Pancreas (tissue), 10 donors: ENCODE results near the gene CD180. TPM values are rescaled to one million over a fixed set of nuclear protein-coding genes. Genes with fewer than 3 reads are reported as not detected.

Experiments used
- ATAC-seq, 4 donors: fragments of 200-7000 bp; cut with Tn5 transposase; one replicate each; pipeline versions ENCODE4 v1.8.0 to v1.9.1; 2020; ENCODE audit warnings: mild to moderate bottlenecking in 4 of 4, moderate library complexity in 4 of 4
- DNase-seq, 6 donors: peaks; one replicate each; pipeline ENCODE4 v3.0.0-alpha.2; 2020
- FAIRE-seq: peaks from 2 replicates; lab custom pipeline; 2012; peaks lifted over from hg19 to GRCh38; lab: Jason Lieb, UNC
- H3K27ac ChIP-seq, 4 donors: fragments of 200-600 bp; sonication (generic); 1 replicate in 3 of 4; 2 replicates in 1 of 4; pipeline versions ENCODE4 v1.5.0 to v1.8.0; 2020
- H3K27me3 ChIP-seq, 4 donors: fragments of 200-600 bp; one replicate each; pipeline ENCODE4 v1.8.0; 2021
- H3K36me3 ChIP-seq, 3 donors: fragments of 200-600 bp; sonication (generic) in 1 of 3; one replicate each; pipeline versions ENCODE4 v1.5.0 to v1.8.0; 2020 to 2021
- H3K4me1 ChIP-seq, 3 donors: fragments of 200-600 bp; one replicate each; pipeline ENCODE4 v1.8.0; 2021
- H3K4me3 ChIP-seq, 4 donors: fragments of 200-600 bp; sonication (generic) in 2 of 4; one replicate each; pipeline versions ENCODE4 v1.5.0 to v1.8.0; 2020 to 2021
- H3K9me3 ChIP-seq, 4 donors: fragments of 200-600 bp; one replicate each; pipeline ENCODE4 v1.8.0; 2021
- WGBS, 2 donors: extraction: QIAGEN DNeasy Blood & Tissue Kit; methylation state at CpG; one replicate each; pipeline ENCODE4 v1.1.7; 2013; 5-methylcytosine and 5-hydroxymethylcytosine counted together
- intact Hi-C, 3 donors: fragments of 100-400 bp; cut with DNase I; formaldehyde crosslinking; loops; one replicate each; pipeline versions ENCODE4 v1.11.1 to v1.14.2; 2022
- polyA plus RNA-seq, 2 donors: library from polyadenylated mRNA; stranded (reverse); fragments of 200-250 nt; gene quantifications; one replicate each; pipeline ENCODE4 v1.2.3, GENCODE V29; 2013
- total RNA-seq, 6 donors: library from RNA; stranded (reverse); fragmentation: NEBNext Ultra II Directional in 4 of 6; extraction: Animal tissue kit (Norgen Biotek cat#: 25700) in 4 of 6; gene quantifications; one replicate each; pipeline versions ENCODE4 v1.2.1 to v1.2.4, GENCODE V29; 2021 to 2023
- TF ChIP-seq, protein P1 (sequence below), 4 donors: fragments of 200-600 bp; sonication (generic) in 3 of 4; IDR thresholded peaks; one replicate each; pipeline versions ENCODE4 v1.5.0 to v1.8.0; 2021; ENCODE audit warnings: antibody characterized with exemption in 4 of 4
- donor health status: healthy with polysubstance abuse.
- donor health status: DM: no; HTN: no; CAD: no; lungs with moderate emphysema.
- donor health status: DM: no; HTN: no; CAD: no.
- donor health status: control.
- donor health status: control.
- donor health status: Bipolar disorder and iron deficiency.
- donor health status: DM: yes; HTN: yes; CAD: no.
- donor health status: DM: no; HTN: no; CAD: no.
- donor health status: DM: no; HTN: no; CAD: no.
- donor health status: DM: yes; HTN: yes; CAD: no.

Gene CD180
- total and polyA plus RNA-seq, 8 donors, result 0.04 to 2.9 (median 0.10) TPM

DNA sequence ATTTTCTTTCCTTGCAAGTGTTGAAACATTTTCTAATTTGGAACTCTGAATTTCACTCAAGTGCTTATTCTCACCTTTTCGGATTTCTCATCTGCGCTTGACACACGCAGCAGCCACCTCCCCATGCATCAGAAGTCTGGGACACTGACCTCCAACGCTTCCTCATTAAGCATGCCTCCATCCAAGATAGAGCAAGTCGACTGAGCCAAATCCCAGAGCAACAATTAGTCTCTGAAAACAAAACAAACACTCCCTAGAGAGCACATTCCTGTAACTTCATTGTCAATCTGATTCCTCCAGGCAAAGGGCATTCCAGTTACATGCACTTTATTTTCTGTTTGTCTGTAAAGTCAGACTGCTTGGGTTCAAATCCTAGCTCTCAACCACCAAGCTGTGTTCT lies 5.7 kb downstream of the CD180 start:
- no peaks in the 10 kb centered on the region for H3K9me3 ChIP-seq
- H3K4me1 ChIP-seq, result no peaks in the 10 kb centered on the region
- DNase-seq (no peak), ATAC-seq (no peak), FAIRE-seq (no peak)
- no peaks in the 10 kb centered on the region for H3K27me3 ChIP-seq
- 63 to 65% methylated on average over 5 of the region's 5 CpGs for WGBS, 2 donors
- TF ChIP-seq, protein P1, sequence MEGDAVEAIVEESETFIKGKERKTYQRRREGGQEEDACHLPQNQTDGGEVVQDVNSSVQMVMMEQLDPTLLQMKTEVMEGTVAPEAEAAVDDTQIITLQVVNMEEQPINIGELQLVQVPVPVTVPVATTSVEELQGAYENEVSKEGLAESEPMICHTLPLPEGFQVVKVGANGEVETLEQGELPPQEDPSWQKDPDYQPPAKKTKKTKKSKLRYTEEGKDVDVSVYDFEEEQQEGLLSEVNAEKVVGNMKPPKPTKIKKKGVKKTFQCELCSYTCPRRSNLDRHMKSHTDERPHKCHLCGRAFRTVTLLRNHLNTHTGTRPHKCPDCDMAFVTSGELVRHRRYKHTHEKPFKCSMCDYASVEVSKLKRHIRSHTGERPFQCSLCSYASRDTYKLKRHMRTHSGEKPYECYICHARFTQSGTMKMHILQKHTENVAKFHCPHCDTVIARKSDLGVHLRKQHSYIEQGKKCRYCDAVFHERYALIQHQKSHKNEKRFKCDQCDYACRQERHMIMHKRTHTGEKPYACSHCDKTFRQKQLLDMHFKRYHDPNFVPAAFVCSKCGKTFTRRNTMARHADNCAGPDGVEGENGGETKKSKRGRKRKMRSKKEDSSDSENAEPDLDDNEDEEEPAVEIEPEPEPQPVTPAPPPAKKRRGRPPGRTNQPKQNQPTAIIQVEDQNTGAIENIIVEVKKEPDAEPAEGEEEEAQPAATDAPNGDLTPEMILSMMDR (IDR thresholded peaks at IDR 0.05), result no peak
- H3K27ac ChIP-seq, result no peak overlapping the region
- H3K4me3 ChIP-seq, result no peak overlapping the region
- intact Hi-C loops, result no loop called here
- no peaks in the 10 kb centered on the region for H3K36me3 ChIP-seq

GRCh38 chr5:67190410-67190809 lies 6.2 kb downstream of the CD180 start:
- no peaks in the 10 kb centered on the region for H3K4me1 ChIP-seq
- FAIRE-seq (no peak), DNase-seq (no peak), ATAC-seq (no peak)
- no peak overlapping the region for H3K4me3 ChIP-seq
- no peaks in the 10 kb centered on the region for H3K36me3 ChIP-seq
- no peaks in the 10 kb centered on the region for H3K27me3 ChIP-seq
- 75 to 76% methylated on average over 4 of the region's 4 CpGs for whole genome bisulfite sequencing, 2 donors
- intact Hi-C loops, result no loop called here
- no peak overlapping the region for H3K27ac ChIP-seq
- TF ChIP-seq, protein P1 (IDR thresholded peaks at IDR 0.05), result no peak
- no peaks in the 10 kb centered on the region for H3K9me3 ChIP-seq

DNA sequence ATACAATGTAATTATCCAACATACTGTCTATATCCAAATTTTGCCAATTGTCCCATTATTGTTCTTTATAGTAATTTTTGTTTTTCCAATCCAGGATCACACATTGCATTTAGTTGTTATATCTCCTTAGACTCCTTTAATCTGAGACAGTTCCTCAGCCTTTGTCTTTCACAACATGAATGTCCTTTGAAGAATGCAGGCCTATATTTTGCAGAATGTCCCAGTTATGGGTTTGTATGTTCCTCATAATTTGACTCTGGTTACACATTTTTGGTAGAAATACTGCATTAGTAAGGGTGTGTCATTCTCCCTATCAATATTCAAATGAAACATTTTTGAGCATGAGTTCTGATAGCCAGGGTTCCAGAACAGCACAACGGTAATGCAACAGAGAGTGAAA lies 6.7 kb downstream of the CD180 start:
- TF ChIP-seq, protein P1 (IDR thresholded peaks at IDR 0.05), result no peak
- H3K4me3 ChIP-seq, result no peak overlapping the region
- no peaks in the 10 kb centered on the region for H3K9me3 ChIP-seq
- H3K27ac ChIP-seq, result no peak overlapping the region
- DNase-seq, result no peak
- H3K4me1 ChIP-seq, result no peaks in the 10 kb centered on the region
- no peaks in the 10 kb centered on the region for H3K36me3 ChIP-seq
- intact Hi-C loops, result no loop called here
- no peak for FAIRE-seq
- no peak for ATAC-seq
- WGBS, 2 donors, result 77 to 82% methylated on average over 1 of the region's 1 CpG
- H3K27me3 ChIP-seq, result no peaks in the 10 kb centered on the region

DNA sequence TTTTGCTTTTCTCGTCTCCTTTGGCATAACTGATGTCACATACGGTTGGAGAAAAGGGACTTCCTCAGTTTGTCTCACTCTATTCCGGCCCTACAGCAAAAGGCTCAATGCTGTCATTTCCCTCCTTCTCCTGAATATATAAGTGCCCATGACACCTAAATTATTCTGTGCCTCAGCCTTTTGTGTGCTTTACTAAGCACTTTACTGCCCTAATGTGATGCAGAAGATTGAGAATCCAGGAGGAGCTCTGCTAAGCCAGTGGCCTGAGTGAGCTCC lies 7.6 kb downstream of the CD180 start:
- FAIRE-seq (no peak), DNase-seq (no peak), ATAC-seq (no peak)
- H3K4me3 ChIP-seq, result no peak overlapping the region
- intact Hi-C loops, result no loop called here
- no peaks in the 10 kb centered on the region for H3K4me1 ChIP-seq
- no peak overlapping the region for H3K27ac ChIP-seq
- TF ChIP-seq, protein P1 (IDR thresholded peaks at IDR 0.05), result no peak
- no peaks in the 10 kb centered on the region for H3K36me3 ChIP-seq
- H3K27me3 ChIP-seq, result no peaks in the 10 kb centered on the region
- no peaks in the 10 kb centered on the region for H3K9me3 ChIP-seq
- WGBS, 2 donors, result 87 to 92% methylated on average over 3 of the region's 3 CpGs

DNA sequence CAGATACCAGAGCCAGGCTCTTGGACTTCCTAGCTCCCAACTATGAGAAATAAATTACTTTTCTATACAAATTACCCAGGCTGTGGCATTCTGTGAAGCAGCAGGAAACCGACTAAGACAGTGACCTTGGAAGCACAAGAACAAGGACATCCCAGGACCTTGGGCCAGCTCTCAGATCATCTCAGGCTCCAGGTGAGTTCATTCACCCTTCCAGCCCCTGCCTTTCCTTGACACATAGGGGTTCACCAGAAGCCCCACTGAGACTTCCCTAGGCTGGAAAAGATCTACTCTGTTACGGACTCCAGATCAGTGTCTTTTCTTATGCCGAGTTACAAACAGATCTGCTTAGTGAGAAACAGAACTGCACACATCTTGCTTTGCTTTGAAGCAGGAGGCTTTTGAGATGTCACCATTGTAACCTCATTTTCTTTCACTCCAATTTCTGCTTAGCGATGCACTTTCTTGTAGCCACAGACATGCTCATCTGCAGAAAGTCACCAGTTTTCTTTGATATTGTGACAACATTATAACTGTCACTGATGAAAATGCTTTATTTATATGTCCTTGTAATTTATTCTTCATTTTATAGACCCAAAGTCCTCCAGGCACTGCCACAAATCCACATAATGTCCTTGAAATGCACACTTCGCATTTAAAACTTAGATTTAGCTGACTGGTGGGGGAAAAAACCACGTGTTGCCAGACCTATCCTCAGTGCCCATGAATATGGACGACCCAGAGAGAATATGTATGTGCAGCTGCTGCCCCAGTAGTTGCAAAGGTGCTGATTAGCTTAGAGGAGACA lies 8.1 kb downstream of the CD180 start:
- H3K27ac ChIP-seq, result no peak overlapping the region
- no peak for DNase-seq
- intact Hi-C loops, result no loop called here
- no peak overlapping the region for H3K4me3 ChIP-seq
- H3K4me1 ChIP-seq, result no peaks in the 10 kb centered on the region
- WGBS, 2 donors, result 65 to 70% methylated on average over 7 of the region's 7 CpGs
- H3K36me3 ChIP-seq, result no peaks in the 10 kb centered on the region
- H3K9me3 ChIP-seq, result no peaks in the 10 kb centered on the region
- FAIRE-seq, result no peak
- H3K27me3 ChIP-seq, result no peaks in the 10 kb centered on the region
- ATAC-seq, result no peak
- TF ChIP-seq, protein P1 (IDR thresholded peaks at IDR 0.05), result no peak
